Measurements from ENCODE around the gene DDX1.

DNA sequence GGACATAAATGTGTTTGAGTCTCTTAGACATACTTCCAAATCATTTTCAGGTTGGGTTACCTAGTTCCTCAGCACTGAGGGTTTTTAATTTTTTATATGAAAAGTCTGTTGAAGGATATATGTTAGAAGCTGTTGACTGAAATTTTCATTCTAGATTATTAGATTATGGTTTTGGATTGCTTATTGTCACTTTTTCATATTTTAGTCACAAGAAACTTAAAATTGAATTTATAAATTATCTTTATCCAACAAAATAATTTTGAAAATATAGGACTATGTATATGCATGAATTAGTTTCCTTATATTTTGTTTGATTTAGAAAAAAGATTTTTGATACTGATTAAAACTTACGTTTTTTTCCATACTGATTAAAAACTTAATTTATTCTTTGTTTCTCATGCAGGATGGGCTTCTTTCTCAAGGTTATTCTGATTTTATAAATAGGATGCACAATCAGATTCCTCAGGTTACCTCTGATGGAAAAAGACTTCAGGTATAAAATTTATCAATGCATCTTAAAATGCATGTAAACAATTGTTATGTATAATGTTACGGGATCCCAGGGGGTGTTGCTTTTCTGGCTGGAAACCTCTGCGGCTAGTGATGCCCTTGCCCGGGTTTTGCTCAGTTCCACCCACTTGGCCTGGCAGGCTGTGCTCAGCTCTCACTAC lies 26.2 kb downstream of the DDX1 start:
- TF ChIP-seq, protein P1, sequence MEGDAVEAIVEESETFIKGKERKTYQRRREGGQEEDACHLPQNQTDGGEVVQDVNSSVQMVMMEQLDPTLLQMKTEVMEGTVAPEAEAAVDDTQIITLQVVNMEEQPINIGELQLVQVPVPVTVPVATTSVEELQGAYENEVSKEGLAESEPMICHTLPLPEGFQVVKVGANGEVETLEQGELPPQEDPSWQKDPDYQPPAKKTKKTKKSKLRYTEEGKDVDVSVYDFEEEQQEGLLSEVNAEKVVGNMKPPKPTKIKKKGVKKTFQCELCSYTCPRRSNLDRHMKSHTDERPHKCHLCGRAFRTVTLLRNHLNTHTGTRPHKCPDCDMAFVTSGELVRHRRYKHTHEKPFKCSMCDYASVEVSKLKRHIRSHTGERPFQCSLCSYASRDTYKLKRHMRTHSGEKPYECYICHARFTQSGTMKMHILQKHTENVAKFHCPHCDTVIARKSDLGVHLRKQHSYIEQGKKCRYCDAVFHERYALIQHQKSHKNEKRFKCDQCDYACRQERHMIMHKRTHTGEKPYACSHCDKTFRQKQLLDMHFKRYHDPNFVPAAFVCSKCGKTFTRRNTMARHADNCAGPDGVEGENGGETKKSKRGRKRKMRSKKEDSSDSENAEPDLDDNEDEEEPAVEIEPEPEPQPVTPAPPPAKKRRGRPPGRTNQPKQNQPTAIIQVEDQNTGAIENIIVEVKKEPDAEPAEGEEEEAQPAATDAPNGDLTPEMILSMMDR (IDR thresholded peaks at IDR 0.05) = no peak
- TF ChIP-seq POLR2AphosphoS5 (IDR thresholded peaks at IDR 0.05) (no peak), POLR2A (IDR thresholded peaks at IDR 0.05; ENCODE audit: low read depth) (no peak), EP300 (IDR thresholded peaks at IDR 0.05) (no peak)

All from esophagus muscularis mucosa (tissue), 4 donors.